Raji (cell line): ENCODE data around the gene INPP5D.
A peak's percentile ranks its signal among the peaks of the same experiment; 100 is the strongest.

ENCODE experiments used
- POLR2A ChIP-seq: IDR thresholded peaks from 2 replicates; pipeline ENCODE4 v1.6.1; 2011; ENCODE audit warnings: low read depth, low read length, control low read depth; ENCODE audit not compliant: insufficient read depth

INPP5D gene

DNA sequence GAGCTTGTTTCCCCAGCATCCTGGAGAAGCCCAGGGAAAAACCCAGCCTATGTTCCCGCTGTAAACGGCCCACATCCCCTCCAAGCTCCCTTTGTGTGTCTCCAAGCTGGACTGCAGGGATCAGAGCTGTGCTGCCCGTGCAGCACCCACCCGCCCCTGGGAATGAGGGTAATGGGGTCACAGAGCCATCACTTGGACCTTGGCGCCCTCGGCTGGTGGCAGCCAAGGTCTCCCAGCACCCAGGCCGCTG lies 670 bp upstream of the INPP5D start:
- no peak for TF ChIP-seq POLR2A

GRCh38 chr2:233060501-233060979 lies 398 bp downstream of the INPP5D start:
- TF ChIP-seq POLR2A: no peak

DNA sequence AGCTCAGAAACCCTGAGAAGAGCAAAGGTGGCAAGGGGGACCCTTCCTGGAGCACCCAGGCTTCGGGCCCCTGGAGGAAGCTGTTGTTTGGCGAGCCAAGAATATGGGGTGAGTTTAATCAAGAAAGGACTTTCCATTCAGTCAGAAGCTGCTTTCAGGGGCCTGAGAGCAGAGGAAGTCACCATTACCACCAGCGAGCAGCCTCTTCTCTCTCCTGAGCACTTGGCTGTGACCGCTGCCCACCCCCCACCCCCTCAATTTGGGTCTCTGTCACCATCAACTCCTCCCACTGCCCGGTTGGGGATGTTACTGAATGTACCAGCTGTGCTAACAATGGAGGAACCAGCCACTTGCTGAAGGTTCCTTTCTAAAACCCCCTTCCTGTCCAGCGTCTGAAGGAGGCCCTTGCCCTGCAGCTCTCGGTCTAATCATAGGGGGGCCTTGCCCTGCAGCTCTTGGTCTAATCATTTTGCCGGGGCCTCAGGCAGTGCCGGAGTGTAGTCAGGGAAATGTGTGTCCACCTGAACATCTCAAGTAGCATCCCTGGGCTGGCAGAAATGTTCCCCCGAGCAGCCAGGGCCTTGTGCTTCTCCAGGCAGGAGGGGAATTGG lies 943 bp downstream of the INPP5D start:
- TF ChIP-seq POLR2A: peak; percentile 73

DNA sequence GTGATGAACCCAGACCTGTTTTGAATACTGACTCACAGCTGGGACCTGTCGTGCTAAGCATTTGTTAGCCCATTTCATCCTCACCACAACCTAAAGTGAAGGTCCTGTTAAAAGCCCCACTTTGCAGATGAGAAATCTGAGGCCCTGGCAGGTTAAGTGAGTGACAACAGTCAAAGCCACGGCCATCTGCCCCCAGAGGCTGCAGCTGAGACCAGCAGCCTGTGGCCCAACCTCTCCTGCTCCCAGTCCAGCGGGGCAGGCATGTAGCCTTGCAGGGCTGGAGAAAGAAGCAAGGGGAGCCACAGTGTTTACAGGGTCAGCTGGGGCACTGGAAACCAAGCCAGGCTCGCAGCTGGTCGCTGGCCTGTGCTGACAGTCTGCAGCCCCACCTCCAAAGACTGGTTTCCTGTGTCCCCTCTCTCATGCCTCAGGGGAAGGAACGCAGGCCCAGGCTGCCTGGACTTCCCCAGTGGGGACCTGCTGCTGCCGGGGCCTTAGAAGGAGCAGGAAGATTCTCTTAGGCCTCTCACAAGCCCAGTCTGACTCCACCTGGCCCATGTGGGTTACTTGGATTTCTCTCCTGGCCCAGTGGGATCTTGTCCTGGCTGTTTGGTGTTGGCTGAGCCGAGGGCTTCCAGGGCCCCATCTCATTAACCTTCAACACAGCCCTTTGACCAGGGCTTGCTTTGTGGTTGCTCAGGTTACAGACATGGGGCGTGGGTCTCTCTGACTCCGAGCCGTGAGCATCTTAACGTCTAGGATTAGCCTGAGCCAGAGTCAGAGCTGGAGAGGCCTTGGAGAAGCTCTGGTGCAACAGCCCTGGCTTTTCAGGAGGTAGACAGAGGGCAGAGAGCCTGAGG lies 1.7 kb downstream of the INPP5D start:
- peak; percentile 50; the same call in 1 of the 2 replicates for TF ChIP-seq POLR2A

DNA sequence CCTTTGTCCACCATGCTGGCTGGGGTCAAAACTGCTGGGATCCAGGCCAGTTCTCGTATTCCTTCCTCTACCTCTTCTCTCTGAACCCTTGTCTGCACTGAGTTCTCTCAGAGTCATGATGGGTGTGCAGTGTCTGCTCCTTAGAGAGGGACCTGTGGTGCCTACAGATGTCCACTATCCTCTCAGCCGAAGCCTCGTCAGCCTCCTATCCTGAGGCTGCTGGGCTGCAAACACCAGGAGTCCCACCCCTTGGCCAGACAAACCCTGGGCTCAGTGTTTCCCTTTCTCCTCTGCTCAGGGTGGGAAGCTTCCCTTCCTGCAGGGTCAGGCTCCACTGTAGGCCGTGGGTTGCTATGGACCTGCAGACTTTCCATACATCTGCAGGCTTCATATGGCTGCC lies 2.3 kb downstream of the INPP5D start:
- no peak for TF ChIP-seq POLR2A

- no peak for TF ChIP-seq POLR2A
Observed at GRCh38 chr2:233062946-233063268, 2.8 kb downstream of the INPP5D start.

DNA sequence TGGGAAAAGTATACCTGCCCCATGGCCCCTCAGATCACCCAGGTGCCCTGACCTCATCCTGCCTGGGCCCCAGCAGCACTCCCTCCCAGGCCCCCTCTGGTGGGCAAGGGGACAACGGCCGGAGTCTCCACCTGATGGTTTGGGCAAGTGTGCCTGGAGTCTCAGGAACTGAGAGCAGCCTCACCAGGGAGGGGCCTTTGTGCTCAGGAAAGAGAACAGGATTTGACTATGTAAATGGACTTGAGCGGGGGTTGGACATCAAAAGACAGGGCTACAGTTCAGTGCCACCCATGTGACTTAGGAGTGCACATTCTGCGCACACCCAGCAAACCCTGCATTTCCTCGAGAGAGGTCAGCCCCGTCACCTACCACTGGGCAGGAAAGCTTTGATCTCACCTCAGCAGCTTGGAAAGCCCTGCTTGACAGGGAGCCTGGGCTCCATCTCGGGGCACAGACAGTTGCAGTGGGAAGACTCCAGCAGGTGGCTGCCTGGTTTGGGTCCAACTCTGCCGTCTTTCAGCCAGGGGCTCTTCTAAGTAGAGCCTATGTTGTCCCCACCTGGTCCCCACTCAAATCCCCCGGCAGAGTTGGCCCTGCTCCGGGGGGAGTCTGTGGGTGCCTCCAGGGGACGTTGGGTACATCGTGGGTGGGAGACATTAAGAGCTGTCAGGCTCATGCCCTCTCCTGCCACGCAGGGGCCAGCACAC lies 3.3 kb downstream of the INPP5D start:
- peak; percentile 68 for TF ChIP-seq POLR2A

- TF ChIP-seq POLR2A: no peak
Observed at GRCh38 chr2:233063976-233064411, 3.9 kb downstream of the INPP5D start.

DNA sequence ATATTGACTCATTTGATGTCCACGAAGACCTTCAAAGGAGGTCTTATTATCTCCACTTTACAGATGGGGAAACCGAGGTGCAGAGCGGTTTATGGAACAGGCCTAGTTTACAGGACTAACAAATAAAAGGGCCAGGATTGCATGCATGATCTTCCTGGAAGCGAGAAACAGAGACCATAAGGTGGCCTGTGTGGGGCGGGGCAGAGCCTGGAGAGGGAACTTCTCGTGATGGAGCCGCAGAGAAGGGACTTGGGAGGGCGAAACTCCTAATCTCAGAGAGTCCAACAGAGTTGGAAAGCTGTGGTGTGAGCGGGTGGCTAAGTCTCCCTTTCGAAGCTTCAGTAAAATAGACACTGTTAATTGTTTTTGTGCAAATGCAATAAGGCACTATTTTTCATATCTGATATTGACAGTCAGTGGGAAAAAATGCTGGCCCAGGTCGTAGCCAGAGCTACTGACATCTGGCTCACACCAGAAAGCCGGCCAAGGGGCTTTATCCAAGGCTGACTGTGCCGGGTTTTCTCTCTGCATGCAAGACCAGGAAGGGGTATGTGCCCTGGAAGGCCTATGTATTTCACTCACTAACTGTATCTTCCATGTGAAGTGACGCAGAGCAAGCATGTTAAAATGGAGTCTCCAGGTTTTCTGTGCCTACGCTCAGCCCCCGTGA lies 4.5 kb downstream of the INPP5D start:
- no peak for TF ChIP-seq POLR2A

DNA sequence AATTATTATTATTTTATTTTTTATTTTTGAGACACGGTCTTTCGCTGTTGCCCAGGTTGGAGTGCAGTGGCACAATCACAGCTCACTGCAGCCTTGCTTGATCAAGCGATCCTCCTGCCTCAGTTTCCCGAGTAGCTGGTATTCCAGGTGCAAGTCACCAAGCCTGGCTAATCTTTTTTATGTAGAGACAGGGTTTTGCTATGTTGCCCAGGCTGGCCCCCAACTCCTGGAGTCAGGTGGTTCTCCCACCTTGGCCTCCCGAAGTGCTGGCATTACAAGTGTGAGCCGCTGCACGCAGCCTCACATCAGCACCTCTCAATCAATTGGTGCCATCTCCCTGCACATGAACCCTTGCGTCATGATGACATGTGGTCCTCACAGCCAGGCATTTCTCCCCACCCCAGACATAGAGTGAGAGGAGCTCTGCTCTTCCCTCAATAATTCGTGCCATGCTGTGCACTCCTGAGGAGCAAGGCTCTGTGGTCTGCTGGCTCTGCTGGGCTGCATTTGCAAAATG lies 5.9 kb downstream of the INPP5D start:
- no peak for TF ChIP-seq POLR2A

- no peak for TF ChIP-seq POLR2A
Observed at GRCh38 chr2:233068762-233069418, 8.7 kb downstream of the INPP5D start.

DNA sequence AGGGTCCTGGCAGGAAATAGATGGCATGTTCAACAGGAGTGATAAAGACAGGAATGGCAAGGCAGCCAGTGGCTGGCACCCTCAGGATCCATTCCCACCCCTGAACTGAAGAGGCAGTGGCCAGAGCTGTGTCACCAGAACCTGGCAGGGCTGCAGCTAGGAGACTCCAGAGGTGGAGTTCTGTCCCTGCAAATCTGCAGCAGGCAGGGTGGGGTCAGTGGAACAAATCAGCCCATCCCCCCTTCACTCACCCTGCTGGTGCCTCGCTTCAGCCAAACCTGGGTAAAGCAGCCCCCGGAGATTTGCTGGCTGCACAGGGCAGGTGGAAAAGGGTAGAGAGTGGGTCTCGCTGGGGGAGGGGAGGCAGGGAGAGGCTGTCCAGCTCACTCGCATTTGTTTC lies 12.7 kb downstream of the INPP5D start:
- TF ChIP-seq POLR2A: no peak

DNA sequence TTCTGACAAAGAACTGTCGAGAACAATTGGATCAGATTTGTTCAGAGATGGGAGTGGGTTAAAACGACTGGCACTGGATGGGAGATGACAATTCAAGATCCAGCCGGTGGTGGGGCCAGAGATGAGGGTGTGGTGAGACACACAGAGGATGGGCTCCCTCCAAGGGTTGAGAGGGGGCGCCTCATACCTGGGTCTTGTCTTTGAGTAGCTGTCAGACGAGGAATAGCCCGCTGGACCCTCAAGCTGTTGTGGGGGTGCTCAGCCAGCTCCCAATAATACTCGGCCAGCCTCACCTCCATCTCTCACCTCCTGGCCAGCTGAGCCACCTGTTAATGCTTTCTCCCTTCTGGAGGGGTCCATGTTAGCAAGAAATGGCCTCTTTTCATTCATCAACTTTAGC lies 14.0 kb downstream of the INPP5D start:
- no peak for TF ChIP-seq POLR2A

- TF ChIP-seq POLR2A: no peak
Observed at GRCh38 chr2:233075141-233075965, 15.2 kb downstream of the INPP5D start.
